B cell (primary cell): Measurements from ENCODE around the gene ACOXL. TPM values are rescaled to one million over a fixed set of nuclear protein-coding genes. Genes with fewer than 3 reads are reported as not detected.

Experiments used
- ATAC-seq: fragments of 200-7000 bp; cut with Tn5 transposase; one replicate; pipeline ENCODE4 v1.10.0; 2021; ENCODE audit warnings: low read depth, mild to moderate bottlenecking, moderate number of reproducible peaks, moderate library complexity
- CTCF ChIA-PET: fragments of 350-600 bp; sonication (Branson Sonifier 250); formaldehyde crosslinking; loops from one replicate; lab custom pipeline; 2021; ENCODE audit warnings: antibody characterized with exemption, inconsistent platforms; lab: Charles Lee
- POLR2A ChIA-PET: fragments of 350-600 bp; sonication (Branson Sonifier 250); formaldehyde crosslinking; loops from one replicate; lab custom pipeline; 2021; ENCODE audit warnings: antibody characterized with exemption; lab: Charles Lee
- DNase-seq: peaks from one replicate; pipeline ENCODE4 v3.0.0; 2013
- H2AFZ ChIP-seq: 2 replicates; pipeline ENCODE4 v1.6.1; 2012; ENCODE audit warnings: mild to moderate bottlenecking, low read depth, low read length; ENCODE audit not compliant: insufficient read depth, poor library complexity, severe bottlenecking
- H3K27ac ChIP-seq, 2 donors: 1 replicate in 1 of 2; 2 replicates in 1 of 2; pipeline ENCODE4 v1.5.1; 2012 to 2013; ENCODE audit warnings: low read length in 2 of 2, mild to moderate bottlenecking in 2 of 2, moderate library complexity in 1 of 2
- H3K27me3 ChIP-seq, 4 experiments: fragments of 200-600 bp in 1 of 4; sonication (generic) in 1 of 4; replicated peaks in 1 of 4; 1 replicate in 2 of 4; 2 replicates in 2 of 4; pipeline versions ENCODE4 v1.6.1 to v1.7.0; 2013 to 2016; ENCODE audit warnings: low read length in 3 of 4, mild to moderate bottlenecking in 2 of 4, mixed read lengths in 1 of 4, moderate library complexity in 1 of 4; ENCODE audit not compliant: insufficient read depth in 4 of 4, control insufficient read depth in 3 of 4; ENCODE audit errors: control extremely low read depth in 1 of 4
- H3K36me3 ChIP-seq, 2 experiments: replicated peaks in 1 of 2; 1 replicate in 1 of 2; 2 replicates in 1 of 2; pipeline versions ENCODE4 v1.6.1 to v1.7.1; 2013; ENCODE audit warnings: low read length in 1 of 2; ENCODE audit not compliant: insufficient read depth in 2 of 2, control insufficient read depth in 1 of 2; ENCODE audit errors: control extremely low read depth in 1 of 2, extremely low read depth in 1 of 2
- H3K4me1 ChIP-seq, 2 donors: fragments of 200-600 bp in 1 of 2; sonication (generic) in 1 of 2; 1 replicate in 1 of 2; 2 replicates in 1 of 2; pipeline versions ENCODE4 v1.5.1 to v1.6.1; 2013 to 2017; ENCODE audit warnings: low read length in 2 of 2; ENCODE audit not compliant: control insufficient read depth in 2 of 2, insufficient read depth in 2 of 2
- H3K4me2 ChIP-seq: replicated peaks from 2 replicates; pipeline ENCODE3; 2012; ENCODE audit warnings: mild to moderate bottlenecking, low read depth, low read length; ENCODE audit not compliant: poor library complexity, severe bottlenecking
- H3K4me3 ChIP-seq, 5 experiments: fragments of 200-600 bp in 1 of 5; sonication (generic) in 1 of 5; 1 replicate in 3 of 5; 2 replicates in 2 of 5; pipeline versions ENCODE4 v1.5.1 to v1.7.0; 2011 to 2016; ENCODE audit warnings: low read length in 4 of 5, mild to moderate bottlenecking in 4 of 5, low read depth in 2 of 5, control low read depth in 1 of 5, moderate library complexity in 1 of 5; ENCODE audit not compliant: insufficient read depth in 1 of 5; ENCODE audit errors: control extremely low read depth in 1 of 5, extremely low read depth in 1 of 5
- H3K79me2 ChIP-seq: fragments of 200-600 bp; sonication (generic); one replicate; pipeline ENCODE4 v1.6.0; 2016; ENCODE audit warnings: low read length; ENCODE audit not compliant: control insufficient read depth, insufficient read depth
- H3K9ac ChIP-seq: fragments of 200-600 bp; sonication (generic); 2 replicates; pipeline ENCODE4 v1.6.1; 2017; ENCODE audit warnings: mild to moderate bottlenecking, low read length, moderate library complexity
- H3K9me3 ChIP-seq, 3 donors: one replicate each; pipeline versions ENCODE4 v1.6.1 to v1.7.1; 2013; ENCODE audit warnings: low read length in 2 of 3; ENCODE audit not compliant: control insufficient read depth in 2 of 3, insufficient read depth in 1 of 3; ENCODE audit errors: control extremely low read depth in 1 of 3
- H4K20me1 ChIP-seq: 2 replicates; pipeline ENCODE4 v1.6.0; 2012; ENCODE audit warnings: mild to moderate bottlenecking, low read length; ENCODE audit not compliant: insufficient read depth, control insufficient read depth, poor library complexity, severe bottlenecking
- H3K27ac Mint-ChIP-seq: one replicate; pipeline ENCODE4 v1.8.0; 2021; ENCODE audit warnings: mixed read lengths
- H3K27me3 Mint-ChIP-seq: one replicate; pipeline ENCODE4 v1.8.0; 2021; ENCODE audit warnings: mixed read lengths
- H3K4me1 Mint-ChIP-seq: one replicate; pipeline ENCODE4 v1.8.0; 2021; ENCODE audit warnings: mixed read lengths
- H3K4me3 Mint-ChIP-seq: one replicate; pipeline ENCODE4 v1.8.0; 2021; ENCODE audit warnings: mixed read lengths
- H3K9me3 Mint-ChIP-seq: one replicate; pipeline ENCODE4 v1.8.0; 2022; ENCODE audit warnings: mixed read lengths; ENCODE audit not compliant: insufficient read depth
- CTCF ChIP-seq: fragments of 200-600 bp; IDR thresholded peaks from one replicate; pipeline ENCODE4 v1.8.0; 2022; ENCODE audit warnings: antibody characterized with exemption, mild to moderate bottlenecking
- EZH2 ChIP-seq: IDR thresholded peaks from 2 replicates; pipeline ENCODE4 v1.6.1; 2012; ENCODE audit warnings: borderline replicate concordance, low read depth, mild to moderate bottlenecking, moderate library complexity, low read length; ENCODE audit not compliant: insufficient read depth, poor library complexity, severe bottlenecking
- WGBS: methylation state at CpG from one replicate; pipeline ENCODE4 v1.1.5; 2013; ENCODE audit warnings: missing lambda C conversion rate; ENCODE audit not compliant: insufficient coverage; 5-methylcytosine and 5-hydroxymethylcytosine counted together
- intact Hi-C: fragments of 100-400 bp; cut with micrococcal nuclease; formaldehyde crosslinking; loops from one replicate; pipeline ENCODE4 v1.10.0; 2022
- polyA plus RNA-seq: library from polyadenylated mRNA; depleted of rRNA; stranded (reverse); fragments of >200 nt; gene quantifications from 2 replicates; pipeline ENCODE4 v1.2.3, GENCODE V29; 2012
- total RNA-seq, 2 donors: library from RNA; stranded (reverse); fragments of 120-200 nt in 1 of 2; gene quantifications; 1 replicate in 1 of 2; 2 replicates in 1 of 2; pipeline versions ENCODE4 v1.2.3 to v1.2.4, GENCODE V29; 2013 to 2022

ACOXL gene
- total and polyA plus RNA-seq, 2 donors (not counting 1 experiment from before 2014, with no cell fraction given) = 0.06 TPM; not detected in 1

- TF ChIP-seq CTCF (no peak), EZH2 (no peak)
- H3K79me2 ChIP-seq = no peaks in the 10 kb centered on the region
- no peak overlapping the region for H3K4me2 ChIP-seq
- no peak overlapping the region for H3K27ac Mint-ChIP-seq
- no peaks in the 10 kb centered on the region for H3K9me3 Mint-ChIP-seq
- no peaks in the 10 kb centered on the region for H3K36me3 ChIP-seq
- H3K4me1 Mint-ChIP-seq = no peaks in the 10 kb centered on the region
- H3K27me3 Mint-ChIP-seq = peaks cover 65% of the 10 kb centered on the region
- H3K4me1 ChIP-seq = no peaks in the 10 kb centered on the region
- no peak overlapping the region for H3K27ac ChIP-seq
- H3K9ac ChIP-seq = no peak overlapping the region
- ChIA-PET CTCF (no interaction called here), POLR2A (no interaction called here)
- no peaks in the 10 kb centered on the region for H4K20me1 ChIP-seq
- no peak overlapping the region for H2AFZ ChIP-seq
- ATAC-seq (no peak), DNase-seq (no peak)
- no peak overlapping the region for H3K4me3 ChIP-seq
- peaks cover 0 to 1% (median 0%) of the 10 kb centered on the region in 3 donors for H3K9me3 ChIP-seq
- intact Hi-C loops = no loop called here
- no peak overlapping the region for H3K4me3 Mint-ChIP-seq
- peaks cover 0 to 18% (median 5%) of the 10 kb centered on the region in 4 experiments for H3K27me3 ChIP-seq
These were observed 58.5 kb downstream of the ACOXL start for GRCh38 chr2:110790907-110791306.

- no peaks in the 10 kb centered on the region for H3K36me3 ChIP-seq
- H3K4me2 ChIP-seq = no peak overlapping the region
- H3K4me1 Mint-ChIP-seq = no peaks in the 10 kb centered on the region
- TF ChIP-seq EZH2 (no peak), CTCF (no peak)
- no peak overlapping the region for H3K4me3 Mint-ChIP-seq
- ATAC-seq (no peak), DNase-seq (no peak)
- ChIA-PET CTCF (interaction anchor here (0.7 kb wide), 1 partner anchor 887 kb away, joined by 3 read pairs; no protein-coding TSS in a partner anchor), POLR2A (no interaction called here)
- no peak overlapping the region for H3K4me3 ChIP-seq
- H3K79me2 ChIP-seq = no peaks in the 10 kb centered on the region
- H3K27ac Mint-ChIP-seq = no peak overlapping the region
- H3K9me3 Mint-ChIP-seq = no peaks in the 10 kb centered on the region
- 82% methylated on average over 2 of the region's 4 CpGs for WGBS
- peaks cover 65% of the 10 kb centered on the region for H3K27me3 Mint-ChIP-seq
- H2AFZ ChIP-seq = no peak overlapping the region
- H3K9me3 ChIP-seq = no peaks in the 10 kb centered on the region
- H3K9ac ChIP-seq = no peak overlapping the region
- peaks cover 0 to 17% (median 5%) of the 10 kb centered on the region in 4 experiments for H3K27me3 ChIP-seq
- intact Hi-C loops = no loop called here
- no peak overlapping the region for H3K27ac ChIP-seq
- no peaks in the 10 kb centered on the region for H3K4me1 ChIP-seq
- H4K20me1 ChIP-seq = no peaks in the 10 kb centered on the region
These were observed 59.1 kb downstream of the ACOXL start for GRCh38 chr2:110791435-110791834.
